T-helper 2 cell (primary cell): ENCODE results near the gene MAGEF1.

Experiments used
- DNase-seq, 5 experiments: peaks; one replicate each; pipeline versions ENCODE4 v3.0.0 to v3.0.0-alpha.2; 2012 to 2022

MAGEF1 gene

DNA sequence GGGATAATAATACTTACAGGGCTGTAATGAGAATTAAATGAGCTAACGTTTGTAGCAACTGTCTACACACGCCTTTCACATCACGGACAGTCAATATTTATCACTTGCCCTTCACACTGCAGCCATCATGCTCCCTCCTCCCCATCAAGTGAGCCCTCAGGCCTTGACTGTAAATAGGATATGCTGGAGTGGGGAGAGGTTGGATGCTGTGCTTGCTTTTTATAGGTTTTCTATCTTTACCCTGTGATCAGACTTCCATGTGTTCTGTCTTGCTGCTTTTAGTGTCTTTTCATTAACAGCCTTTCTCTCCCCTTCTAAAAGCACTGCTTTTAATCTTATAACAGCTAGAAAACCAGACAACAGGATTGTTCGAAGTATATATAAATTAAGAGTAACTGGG, 12.8 kb upstream of the MAGEF1 start:
- no peak for DNase-seq

- DNase-seq, result no peak
Observed at GRCh38 chr3:184719709-184720108, 7.8 kb upstream of the MAGEF1 start.

GRCh38 chr3:184718431-184718830, 6.6 kb upstream of the MAGEF1 start:
- no peak for DNase-seq

DNA sequence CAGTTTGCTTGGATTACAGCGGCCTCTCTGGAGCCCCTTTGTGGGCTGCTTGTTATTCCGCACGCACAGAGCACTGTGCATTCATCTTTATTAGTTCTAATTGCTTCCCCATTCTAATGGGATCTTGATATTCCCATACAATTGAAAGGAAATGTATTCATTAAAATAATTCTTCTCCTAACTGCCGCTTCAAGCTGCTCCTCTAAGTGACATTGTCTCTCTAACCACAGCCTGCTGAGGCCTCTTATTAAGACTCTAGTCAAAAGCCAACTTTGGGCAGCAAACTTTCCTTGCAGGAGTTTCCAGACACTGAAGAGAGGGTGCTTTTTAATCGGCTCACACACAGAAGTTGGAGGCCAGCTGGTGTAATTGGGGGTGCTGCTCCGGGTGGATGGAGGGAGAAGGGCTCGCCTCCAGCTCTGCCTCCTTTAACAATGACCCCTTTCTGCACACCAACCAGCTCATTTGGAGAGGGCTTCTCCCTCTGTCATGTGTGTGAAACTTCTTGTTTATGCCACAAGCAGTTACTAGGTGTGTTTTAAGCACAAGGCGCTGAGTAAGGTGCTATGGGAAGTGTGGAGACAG, 5.6 kb upstream of the MAGEF1 start:
- DNase-seq, result no peak

DNA sequence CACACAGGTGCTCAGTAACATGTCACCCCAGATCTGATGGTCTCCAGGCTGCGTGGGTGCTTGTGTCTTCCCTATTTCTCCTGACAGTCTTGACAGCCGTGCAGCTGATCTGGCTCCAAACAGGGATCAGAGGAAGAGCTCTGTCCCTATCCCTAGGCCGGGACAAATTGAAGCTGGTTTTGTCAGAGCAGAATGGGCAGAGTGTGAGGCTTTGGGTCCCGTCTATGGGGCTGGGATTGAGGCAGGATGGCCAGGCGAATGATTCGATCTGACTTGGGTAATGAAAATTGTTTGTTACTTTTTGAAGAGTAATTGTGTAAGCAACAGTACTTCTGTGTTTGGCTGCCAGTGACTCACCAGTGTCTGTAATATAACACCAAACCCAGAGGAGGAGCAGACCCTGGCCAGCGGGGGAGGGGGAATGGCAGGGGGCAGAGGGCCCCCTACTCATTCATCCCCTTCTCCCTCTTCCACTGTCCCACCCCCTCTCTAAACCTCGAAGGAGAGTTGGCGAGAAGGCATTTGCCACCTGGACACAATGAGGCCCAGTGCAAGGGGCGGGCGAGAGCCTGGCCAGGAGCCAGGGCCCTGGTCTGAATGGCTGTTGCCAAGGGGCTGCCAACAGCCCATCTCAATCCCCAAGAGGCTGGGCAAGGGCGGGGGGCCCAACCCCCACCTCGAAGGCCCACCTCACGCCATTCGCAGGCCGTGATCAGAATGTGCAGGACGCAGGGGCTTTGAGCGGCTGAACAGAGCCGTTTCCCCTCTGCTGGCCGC, 4.9 kb upstream of the MAGEF1 start:
- no peak for DNase-seq

DNA sequence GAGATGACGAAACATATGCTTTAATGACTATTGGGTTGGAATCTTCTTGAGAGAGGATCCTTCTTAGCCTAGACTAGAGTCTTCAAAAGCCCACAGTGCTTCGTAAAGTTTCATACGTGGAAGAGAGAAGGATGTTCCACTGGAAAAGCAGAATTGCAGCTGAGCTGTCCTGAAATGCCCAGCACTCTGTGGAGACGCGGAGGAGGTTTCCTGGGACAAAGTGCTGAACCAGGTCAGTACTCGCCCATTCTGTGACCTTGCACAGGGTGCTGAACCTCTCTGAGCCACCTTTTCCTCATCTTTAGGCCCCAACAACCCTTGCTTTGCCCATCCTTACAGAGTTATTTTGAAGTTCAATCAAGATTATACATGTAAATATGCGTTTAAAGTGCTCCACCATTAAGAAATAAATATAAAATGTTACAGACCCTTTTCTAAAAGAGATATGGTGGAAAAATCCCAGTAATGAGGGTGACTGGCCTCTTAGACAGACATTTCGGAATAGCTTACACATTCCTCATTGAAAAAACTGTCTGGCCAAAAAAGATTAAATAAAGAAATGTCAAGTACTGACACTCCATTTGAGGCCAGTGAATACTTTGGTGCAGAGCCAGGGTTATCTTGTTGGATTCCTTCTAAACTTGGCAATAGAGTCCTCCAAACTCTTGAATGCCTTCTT, 4.2 kb upstream of the MAGEF1 start:
- no peak for DNase-seq

GRCh38 chr3:184713521-184713920, 1.7 kb upstream of the MAGEF1 start:
- no peak for DNase-seq

- no peak for DNase-seq
Observed at GRCh38 chr3:184713040-184713355, 1.1 kb upstream of the MAGEF1 start.

DNA sequence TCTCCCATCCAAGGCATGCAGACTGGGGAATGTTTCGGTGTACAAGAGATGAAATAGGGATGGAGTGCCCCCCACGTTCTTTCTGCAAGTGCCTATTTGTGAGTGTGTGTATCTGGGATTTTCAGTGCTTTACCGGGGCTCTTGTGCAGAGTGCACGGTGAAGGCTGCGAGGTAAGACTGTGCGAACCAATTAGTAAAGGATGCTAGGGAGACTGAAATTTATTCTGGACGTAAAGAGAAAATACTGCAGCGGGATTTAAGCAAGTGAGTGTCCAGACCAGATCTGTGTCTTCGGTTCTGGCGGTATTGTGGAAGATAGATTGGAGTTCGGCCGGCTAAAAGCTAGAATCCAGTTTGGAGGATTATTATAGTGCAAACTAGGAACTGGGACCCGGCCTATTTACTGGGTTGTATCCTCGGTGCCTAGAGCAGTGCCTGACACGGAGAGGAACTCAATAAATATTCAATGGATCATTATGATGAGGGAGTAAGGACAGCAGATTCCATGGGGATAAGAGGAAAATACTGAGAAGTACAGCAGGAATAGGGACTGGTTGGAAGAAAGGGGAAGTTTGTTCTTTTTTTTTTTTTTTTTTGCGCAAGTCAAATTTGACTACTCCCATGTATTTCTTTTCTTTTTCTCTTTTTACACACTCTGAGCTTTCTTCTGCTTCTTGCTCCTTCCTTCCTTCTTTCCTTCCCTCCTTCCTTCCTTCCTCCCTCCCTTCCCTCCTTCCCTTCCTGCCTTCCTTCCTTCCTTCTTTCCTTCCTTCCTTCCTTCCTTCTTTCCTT, 580 bp upstream of the MAGEF1 start:
- DNase-seq, result no peak

DNA sequence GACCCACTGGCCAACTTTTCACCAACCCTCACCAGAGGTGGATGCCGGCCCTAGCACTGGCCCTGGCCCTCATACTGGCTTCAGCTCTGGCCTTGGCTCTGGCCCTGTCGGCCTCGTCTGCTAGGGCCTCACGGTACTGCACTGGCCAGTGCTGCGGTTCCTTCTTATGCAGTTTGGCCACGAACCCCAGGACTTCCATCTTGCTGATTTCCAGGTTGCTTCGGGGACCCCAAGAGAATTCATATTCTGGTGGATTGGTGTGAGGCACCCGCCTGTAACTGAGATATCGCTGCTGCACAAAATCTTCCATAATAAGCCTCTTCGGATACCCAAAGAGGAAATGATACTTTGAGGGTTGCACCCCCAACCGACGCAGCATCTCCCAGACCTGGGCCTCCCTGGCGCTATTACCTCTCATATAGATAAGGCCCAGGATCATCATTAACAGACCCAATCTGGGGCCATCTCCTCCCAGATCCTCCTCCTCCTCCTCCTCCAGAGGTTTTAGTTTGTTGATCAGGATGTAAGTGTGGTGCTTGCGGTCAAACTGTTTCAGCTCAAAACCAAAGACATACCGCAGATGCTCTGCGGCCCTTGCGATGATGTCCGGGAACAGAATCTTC, 883 bp downstream of the MAGEF1 start:
- peak in 2 of 5 experiments; percentile 2 to 67 for DNase-seq

GRCh38 chr3:184703657-184704056, 8.2 kb downstream of the MAGEF1 start:
- no peak for DNase-seq

GRCh38 chr3:184700759-184701158, 11.1 kb downstream of the MAGEF1 start:
- DNase-seq, result no peak

- DNase-seq, result no peak
Observed at GRCh38 chr3:184697845-184698244, 14.0 kb downstream of the MAGEF1 start.

- no peak for DNase-seq
Observed at GRCh38 chr3:184696697-184697096, 15.2 kb downstream of the MAGEF1 start.

- DNase-seq, result no peak
Observed at GRCh38 chr3:184694716-184695115, 17.1 kb downstream of the MAGEF1 start.

DNA sequence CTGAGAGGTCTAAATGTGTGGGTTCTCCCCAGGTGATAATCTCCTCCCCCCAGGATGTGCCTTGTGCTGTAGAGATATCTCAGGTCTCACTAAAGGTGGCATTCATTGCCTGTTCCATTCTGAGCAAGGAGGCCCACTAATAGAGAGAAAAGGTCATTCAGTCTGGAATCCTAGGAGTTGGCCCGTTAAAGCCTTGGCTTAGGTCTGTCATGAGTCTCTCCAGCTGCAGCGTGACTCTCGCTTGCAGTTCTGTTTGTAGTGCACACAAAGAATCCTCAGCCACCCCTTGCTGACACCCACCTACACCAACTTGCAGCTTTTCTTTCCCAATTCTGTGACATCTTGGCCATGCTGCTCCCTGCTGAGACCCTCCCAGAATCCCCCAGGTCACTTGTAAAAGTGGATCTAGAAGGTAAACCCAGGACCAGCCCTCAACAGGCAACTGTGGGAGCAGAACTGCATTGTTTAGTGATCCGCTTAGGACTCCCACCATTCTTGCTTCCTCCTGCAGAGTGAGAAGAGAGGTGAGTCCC, 17.7 kb downstream of the MAGEF1 start:
- no peak for DNase-seq

GRCh38 chr3:184693011-184693975, 18.6 kb downstream of the MAGEF1 start:
- DNase-seq, result no peak

DNA sequence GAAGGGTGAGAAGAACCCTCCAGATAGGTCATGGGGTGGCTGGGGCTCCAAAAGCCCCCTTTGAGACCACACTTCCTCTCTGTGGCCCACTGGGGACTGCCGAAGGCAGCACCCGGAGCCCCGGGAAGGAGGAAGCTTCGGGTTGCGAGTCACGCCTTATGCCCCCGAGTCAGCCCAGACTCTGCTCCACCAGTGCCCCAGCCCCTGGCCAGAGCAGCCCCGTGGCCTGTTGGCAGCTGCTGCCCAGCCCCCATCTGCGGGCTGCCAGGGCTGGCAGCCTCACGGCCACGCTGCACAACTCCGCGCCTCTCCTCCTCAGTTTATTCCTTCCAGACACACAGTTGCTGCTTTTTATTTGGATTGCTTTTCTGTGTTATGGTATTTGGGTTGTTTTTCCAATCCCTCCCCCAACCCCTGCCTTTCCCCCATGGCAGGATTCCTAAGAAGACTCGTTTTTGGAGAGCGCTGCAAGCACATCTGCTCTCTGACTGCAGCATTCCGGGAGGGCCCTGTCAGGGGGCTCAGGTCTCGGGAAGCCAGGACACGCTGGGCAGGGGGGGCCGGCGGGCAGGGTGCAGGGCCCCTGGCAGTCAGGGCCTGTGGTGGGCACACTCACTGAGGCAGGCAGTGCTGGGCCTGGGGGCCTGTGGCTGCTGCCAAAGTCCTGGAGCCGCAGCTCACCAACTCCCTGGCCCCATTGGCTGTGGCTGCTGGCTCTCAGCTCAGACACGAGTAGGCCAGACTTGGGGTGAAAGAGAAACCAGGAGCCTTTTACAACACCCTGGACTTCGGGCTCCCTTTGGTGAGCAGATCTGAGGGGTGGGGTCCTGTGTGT, 20.2 kb downstream of the MAGEF1 start:
- DNase-seq, result no peak

DNA sequence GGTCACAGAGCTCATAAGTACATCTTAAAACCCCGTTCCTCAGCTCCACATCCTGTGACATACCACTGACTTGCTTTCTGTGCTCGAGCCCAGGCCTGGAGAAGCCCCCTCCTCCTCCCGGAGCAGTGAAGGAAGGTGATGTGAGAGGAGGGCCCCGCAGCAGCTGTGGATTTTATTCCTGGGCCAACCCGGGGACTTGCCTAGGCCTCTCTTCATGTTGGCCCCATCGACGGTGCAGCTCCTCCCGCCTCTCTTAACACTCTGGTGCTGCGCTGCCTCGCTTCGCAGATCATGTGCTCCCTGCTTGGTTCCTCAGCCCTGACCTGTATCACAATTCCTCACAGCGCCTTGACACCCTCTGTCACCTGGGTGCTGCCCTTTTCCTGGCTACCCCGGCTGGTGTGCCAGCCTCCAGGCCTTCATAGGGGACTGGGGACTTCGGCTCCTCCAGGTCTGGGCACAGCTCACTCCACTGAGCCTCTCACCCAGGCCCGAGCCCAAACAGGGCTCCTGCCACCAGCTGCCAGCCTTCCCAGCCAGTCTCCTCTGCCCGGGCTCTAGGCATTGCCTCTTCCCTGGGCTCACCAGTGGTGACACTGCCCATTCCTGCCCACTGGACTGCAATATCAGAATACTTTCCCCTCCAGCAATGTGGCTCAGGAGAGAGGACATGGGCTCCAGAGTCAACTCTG, 21.5 kb downstream of the MAGEF1 start:
- DNase-seq, result no peak

GRCh38 chr3:184688882-184689271, 23.0 kb downstream of the MAGEF1 start:
- no peak for DNase-seq
